Prostate gland (tissue), 2 donors: Measurements from ENCODE around the gene CHAF1A.

Experiments used
- POLR2A ChIP-seq: fragments of 450-650 bp; IDR thresholded peaks from one replicate; pipeline ENCODE4 v1.6.1; 2016; ENCODE audit warnings: antibody characterized with exemption, mild to moderate bottlenecking
- TF ChIP-seq, protein P1 (sequence below), 4 experiments: fragments of 200-600 bp in 2 of 4; fragments of 450-650 bp in 2 of 4; sonication (generic) in 2 of 4; IDR thresholded peaks; 1 replicate in 3 of 4; 2 replicates in 1 of 4; pipeline ENCODE4 v1.5.1; 2016 to 2019; ENCODE audit warnings: antibody characterized with exemption in 4 of 4, mild to moderate bottlenecking in 2 of 4, moderate library complexity in 2 of 4

GRCh38 chr19:4357095-4357797 is 45.2 kb upstream of the CHAF1A start:
- TF ChIP-seq, protein P1, sequence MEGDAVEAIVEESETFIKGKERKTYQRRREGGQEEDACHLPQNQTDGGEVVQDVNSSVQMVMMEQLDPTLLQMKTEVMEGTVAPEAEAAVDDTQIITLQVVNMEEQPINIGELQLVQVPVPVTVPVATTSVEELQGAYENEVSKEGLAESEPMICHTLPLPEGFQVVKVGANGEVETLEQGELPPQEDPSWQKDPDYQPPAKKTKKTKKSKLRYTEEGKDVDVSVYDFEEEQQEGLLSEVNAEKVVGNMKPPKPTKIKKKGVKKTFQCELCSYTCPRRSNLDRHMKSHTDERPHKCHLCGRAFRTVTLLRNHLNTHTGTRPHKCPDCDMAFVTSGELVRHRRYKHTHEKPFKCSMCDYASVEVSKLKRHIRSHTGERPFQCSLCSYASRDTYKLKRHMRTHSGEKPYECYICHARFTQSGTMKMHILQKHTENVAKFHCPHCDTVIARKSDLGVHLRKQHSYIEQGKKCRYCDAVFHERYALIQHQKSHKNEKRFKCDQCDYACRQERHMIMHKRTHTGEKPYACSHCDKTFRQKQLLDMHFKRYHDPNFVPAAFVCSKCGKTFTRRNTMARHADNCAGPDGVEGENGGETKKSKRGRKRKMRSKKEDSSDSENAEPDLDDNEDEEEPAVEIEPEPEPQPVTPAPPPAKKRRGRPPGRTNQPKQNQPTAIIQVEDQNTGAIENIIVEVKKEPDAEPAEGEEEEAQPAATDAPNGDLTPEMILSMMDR (IDR thresholded peaks at IDR 0.05): no peak
- TF ChIP-seq POLR2A: no peak
